ENCODE measurements around the gene HIPK3.
"Not testable (repeated sequence)": the region's sequence is repeated elsewhere in the genome, so short reads cannot be mapped to it uniquely, and the experiment has no call there.

The HIPK3 gene

GRCh38 chr11:33358150-33358831 lies 101.1 kb downstream of the HIPK3 start:
- H3K9me3 ChIP-seq (ENCODE audit: severe bottlenecking), result no peaks in the 10 kb centered on the region
- no peak for TF ChIP-seq CTCF (IDR thresholded peaks at IDR 0.05; ENCODE audit: low read depth, low read length)
- no peak for DNase-seq
- no peak overlapping the region for H3K4me3 ChIP-seq (ENCODE audit: low read depth, low read length)
- no peak overlapping the region for H3K27ac ChIP-seq
- peaks cover 7% of the 10 kb centered on the region for H3K36me3 ChIP-seq
- no peaks in the 10 kb centered on the region for H3K27me3 ChIP-seq (ENCODE audit: insufficient read depth, low read depth, severe bottlenecking)

GRCh38 chr11:33360642-33361041 lies 103.5 kb downstream of the HIPK3 start:
- no peak for TF ChIP-seq CTCF (IDR thresholded peaks at IDR 0.05; ENCODE audit: low read depth, low read length)
- H3K36me3 ChIP-seq, result no peaks in the 10 kb centered on the region
- H3K9me3 ChIP-seq (ENCODE audit: severe bottlenecking), result no peaks in the 10 kb centered on the region
- H3K27me3 ChIP-seq (ENCODE audit: insufficient read depth, low read depth, severe bottlenecking), result no peaks in the 10 kb centered on the region
- no peak for DNase-seq
- no peak overlapping the region for H3K4me3 ChIP-seq (ENCODE audit: low read depth, low read length)
- H3K27ac ChIP-seq, result no peak overlapping the region

- Histone ChIP-seq H3K4me3 (ENCODE audit: low read depth, low read length) (no peak overlapping the region), H3K27ac (no peak overlapping the region), H3K9me3 (ENCODE audit: severe bottlenecking) (no peaks in the 10 kb centered on the region), H3K36me3 (no peaks in the 10 kb centered on the region), H3K27me3 (ENCODE audit: insufficient read depth, low read depth, severe bottlenecking) (no peaks in the 10 kb centered on the region)
- TF ChIP-seq CTCF (IDR thresholded peaks at IDR 0.05; ENCODE audit: low read depth, low read length), result no peak
- DNase-seq, result no peak
Measured at GRCh38 chr11:33362051-33362910, 105.1 kb downstream of the HIPK3 start.

- no peaks in the 10 kb centered on the region for H3K36me3 ChIP-seq
- H3K4me3 ChIP-seq (ENCODE audit: low read depth, low read length), result no peak overlapping the region
- no peak for DNase-seq
- no peaks in the 10 kb centered on the region for H3K9me3 ChIP-seq (ENCODE audit: severe bottlenecking)
- TF ChIP-seq CTCF (IDR thresholded peaks at IDR 0.05; ENCODE audit: low read depth, low read length), result no peak
- H3K27ac ChIP-seq, result no peak overlapping the region
- H3K27me3 ChIP-seq (ENCODE audit: insufficient read depth, low read depth, severe bottlenecking), result no peaks in the 10 kb centered on the region
Measured at GRCh38 chr11:33366918-33367317, 109.7 kb downstream of the HIPK3 start.

- H3K9me3 ChIP-seq (ENCODE audit: severe bottlenecking); H3K4me3 ChIP-seq (ENCODE audit: low read depth, low read length); H3K27ac ChIP-seq; H3K27me3 ChIP-seq (ENCODE audit: insufficient read depth, low read depth, severe bottlenecking); DNase-seq; H3K36me3 ChIP-seq: not testable (repeated sequence)
Measured at GRCh38 chr11:33368475-33368874, 111.3 kb downstream of the HIPK3 start.

- H3K27me3 ChIP-seq (ENCODE audit: insufficient read depth, low read depth, severe bottlenecking), result no peaks in the 10 kb centered on the region
- H3K36me3 ChIP-seq, result no peaks in the 10 kb centered on the region
- H3K4me3 ChIP-seq (ENCODE audit: low read depth, low read length), result no peak overlapping the region
- no peak for TF ChIP-seq CTCF (IDR thresholded peaks at IDR 0.05; ENCODE audit: low read depth, low read length)
- H3K27ac ChIP-seq, result no peak overlapping the region
- no peaks in the 10 kb centered on the region for H3K9me3 ChIP-seq (ENCODE audit: severe bottlenecking)
- no peak for DNase-seq
Measured at GRCh38 chr11:33368931-33369330, 111.8 kb downstream of the HIPK3 start.

Data from WERI-Rb-1 (cell line).